ENCODE measurements around the gene PPP1CA. TPM values are rescaled to one million over a fixed set of nuclear protein-coding genes. Genes with fewer than 3 reads are reported as not detected.

Gene PPP1CA
- total RNA-seq, 3 donors from 2014 or later (not counting 1 experiment from before 2014, with no cell fraction given), result 222 to 245 (median 233) TPM

DNA sequence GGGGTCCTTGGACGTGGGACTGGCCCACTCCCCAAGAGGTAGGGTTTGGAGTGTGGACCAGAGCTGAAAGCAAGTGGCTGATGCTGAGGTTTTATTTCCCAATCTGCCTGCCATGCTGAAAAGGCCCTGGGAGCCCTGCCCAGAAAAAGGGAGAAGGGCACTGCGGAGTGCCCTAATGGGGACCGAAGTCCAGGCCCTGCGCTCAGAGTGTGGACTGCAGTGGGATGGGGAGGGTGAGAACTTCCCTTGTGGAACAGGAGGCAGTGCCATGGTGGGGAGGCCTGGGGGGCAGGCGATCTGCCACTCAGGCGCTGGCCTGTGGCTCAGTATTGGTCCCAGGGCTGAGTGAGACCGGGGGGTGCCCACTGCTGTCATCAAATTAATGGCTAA lies 46.6 kb upstream of the PPP1CA start:
- H3K4me1 ChIP-seq (ENCODE audit: control insufficient read depth, insufficient read depth, low read length), result peaks cover 58% of the 10 kb centered on the region
- H3K27me3 Mint-ChIP-seq (ENCODE audit: low read depth in 2 of 2), result peaks cover 0 to 8% of the 10 kb centered on the region in 2 donors
- no peak overlapping the region for H3K27ac ChIP-seq (ENCODE audit: low read length)
- 96% methylated on average over 7 of the region's 7 CpGs for WGBS (ENCODE audit: insufficient coverage)
- no peaks in the 10 kb centered on the region for H3K36me3 Mint-ChIP-seq
- no peaks in the 10 kb centered on the region for H3K9me3 Mint-ChIP-seq
- DNase-seq, result no peak
- H3K36me3 ChIP-seq (ENCODE audit: control insufficient read depth, insufficient read depth, low read length), result no peaks in the 10 kb centered on the region
- intact Hi-C loops (cut with micrococcal nuclease), result no loop called here
- H3K9me3 ChIP-seq (ENCODE audit: control insufficient read depth, insufficient read depth, low read length), result no peaks in the 10 kb centered on the region
- no peak overlapping the region for H3K27ac Mint-ChIP-seq
- TF ChIP-seq, protein P1, sequence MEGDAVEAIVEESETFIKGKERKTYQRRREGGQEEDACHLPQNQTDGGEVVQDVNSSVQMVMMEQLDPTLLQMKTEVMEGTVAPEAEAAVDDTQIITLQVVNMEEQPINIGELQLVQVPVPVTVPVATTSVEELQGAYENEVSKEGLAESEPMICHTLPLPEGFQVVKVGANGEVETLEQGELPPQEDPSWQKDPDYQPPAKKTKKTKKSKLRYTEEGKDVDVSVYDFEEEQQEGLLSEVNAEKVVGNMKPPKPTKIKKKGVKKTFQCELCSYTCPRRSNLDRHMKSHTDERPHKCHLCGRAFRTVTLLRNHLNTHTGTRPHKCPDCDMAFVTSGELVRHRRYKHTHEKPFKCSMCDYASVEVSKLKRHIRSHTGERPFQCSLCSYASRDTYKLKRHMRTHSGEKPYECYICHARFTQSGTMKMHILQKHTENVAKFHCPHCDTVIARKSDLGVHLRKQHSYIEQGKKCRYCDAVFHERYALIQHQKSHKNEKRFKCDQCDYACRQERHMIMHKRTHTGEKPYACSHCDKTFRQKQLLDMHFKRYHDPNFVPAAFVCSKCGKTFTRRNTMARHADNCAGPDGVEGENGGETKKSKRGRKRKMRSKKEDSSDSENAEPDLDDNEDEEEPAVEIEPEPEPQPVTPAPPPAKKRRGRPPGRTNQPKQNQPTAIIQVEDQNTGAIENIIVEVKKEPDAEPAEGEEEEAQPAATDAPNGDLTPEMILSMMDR (IDR thresholded peaks at IDR 0.05), result no peak
- H3K4me1 Mint-ChIP-seq, result peaks cover 19 to 39% of the 10 kb centered on the region in 2 donors
- no peak overlapping the region for H3K4me3 Mint-ChIP-seq
- ATAC-seq, result no peak
- H3K4me3 ChIP-seq (ENCODE audit: low read length), result no peak overlapping the region
- H3K27me3 ChIP-seq (ENCODE audit: control insufficient read depth, insufficient read depth, low read length), result no peaks in the 10 kb centered on the region

DNA sequence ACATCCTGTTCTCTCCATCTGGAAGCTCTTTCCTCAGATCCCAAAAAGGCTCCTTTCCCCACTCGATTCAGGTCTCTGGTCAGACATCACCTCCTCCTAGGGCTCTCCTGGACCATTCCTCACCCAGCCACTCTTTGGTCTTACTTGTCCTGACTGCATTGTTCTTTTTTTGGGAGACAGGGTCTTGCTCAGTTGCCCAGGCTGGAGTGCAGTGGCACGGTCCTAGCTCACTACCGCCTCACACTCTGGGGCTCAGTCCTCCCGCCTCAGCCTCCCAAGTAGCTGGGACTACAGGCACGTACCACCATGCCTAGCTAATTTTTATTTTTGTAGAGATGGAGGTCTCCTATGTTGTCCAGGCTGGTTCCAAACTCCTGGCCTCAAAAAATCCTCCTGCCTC lies 43.9 kb upstream of the PPP1CA start:
- TF ChIP-seq, protein P1 (IDR thresholded peaks at IDR 0.05), result no peak
- H3K27me3 ChIP-seq (ENCODE audit: control insufficient read depth, insufficient read depth, low read length), result no peaks in the 10 kb centered on the region
- H3K36me3 ChIP-seq (ENCODE audit: control insufficient read depth, insufficient read depth, low read length), result no peaks in the 10 kb centered on the region
- H3K4me1 Mint-ChIP-seq, result peaks cover 34 to 54% of the 10 kb centered on the region in 2 donors
- H3K4me3 Mint-ChIP-seq, result peak overlapping the region; percentile 89
- 95% methylated on average over 4 of the region's 5 CpGs for WGBS (ENCODE audit: insufficient coverage)
- no peak for ATAC-seq
- no peaks in the 10 kb centered on the region for H3K9me3 ChIP-seq (ENCODE audit: control insufficient read depth, insufficient read depth, low read length)
- no peaks in the 10 kb centered on the region for H3K9me3 Mint-ChIP-seq
- no peak overlapping the region for H3K4me3 ChIP-seq (ENCODE audit: low read length)
- DNase-seq, result no peak
- H3K36me3 Mint-ChIP-seq, result no peaks in the 10 kb centered on the region
- peak overlapping the region; percentile 71 for H3K27ac ChIP-seq (ENCODE audit: low read length)
- H3K27me3 Mint-ChIP-seq (ENCODE audit: low read depth in 2 of 2), result peaks cover 0 to 2% of the 10 kb centered on the region in 2 donors
- peaks cover 74% of the 10 kb centered on the region for H3K4me1 ChIP-seq (ENCODE audit: control insufficient read depth, insufficient read depth, low read length)
- peak overlapping the region; percentile 87 to 89 for H3K27ac Mint-ChIP-seq
- intact Hi-C loops (cut with micrococcal nuclease), result no loop called here

DNA sequence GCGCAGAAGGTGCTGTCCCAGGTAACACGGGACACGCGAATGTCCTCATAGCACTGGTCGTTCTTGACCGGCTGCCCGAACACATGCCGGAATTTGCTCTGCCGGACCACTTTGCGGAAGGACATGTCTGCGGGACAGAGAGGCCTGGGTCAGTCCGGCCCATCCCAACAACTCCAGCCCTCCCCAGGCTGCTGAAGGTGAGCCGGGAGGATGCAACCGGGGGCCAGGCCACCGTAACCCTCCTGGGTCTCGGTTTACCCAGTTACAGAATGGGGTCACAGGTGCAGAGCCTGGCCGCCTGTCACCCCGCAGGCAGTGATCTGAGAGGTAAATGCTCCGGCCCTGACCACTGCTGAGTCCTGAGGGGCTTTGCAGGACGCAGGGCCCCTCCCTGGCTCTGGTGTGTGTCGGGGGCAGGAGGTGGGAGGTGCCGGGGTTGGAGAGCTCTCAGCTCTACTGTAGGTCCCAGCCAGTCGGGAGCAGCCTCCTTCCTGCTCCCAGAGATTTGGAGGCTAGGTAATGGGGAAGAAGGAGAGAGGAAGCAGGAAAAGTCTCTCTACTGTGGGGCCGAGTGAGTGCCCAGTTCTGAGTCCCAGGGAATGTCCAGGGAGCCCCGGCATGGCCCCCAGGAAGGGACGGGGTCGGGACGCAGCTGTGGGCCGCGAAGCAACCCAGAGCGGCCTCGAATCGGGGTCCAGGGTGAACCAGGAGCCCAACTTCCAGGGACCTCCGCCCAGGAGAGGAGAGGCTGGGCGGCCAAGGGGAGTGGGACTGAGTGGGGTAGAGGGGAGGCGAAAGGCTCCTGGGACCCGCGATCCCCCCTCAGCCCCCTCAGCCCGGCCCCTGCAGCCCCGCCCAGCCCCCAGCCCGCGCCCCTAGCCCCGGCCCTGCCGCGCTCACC lies 41.1 kb upstream of the PPP1CA start:
- peaks cover 57 to 76% of the 10 kb centered on the region in 2 donors for H3K4me1 Mint-ChIP-seq
- peak overlapping the region; percentile 65 for H3K27ac ChIP-seq (ENCODE audit: low read length)
- no peaks in the 10 kb centered on the region for H3K27me3 Mint-ChIP-seq (ENCODE audit: low read depth in 2 of 2)
- peak overlapping the region; percentile 89 to 91 for H3K27ac Mint-ChIP-seq
- DNase-seq (peak in 1 of 2 donors; percentile 39), ATAC-seq (no peak)
- H3K4me1 ChIP-seq (ENCODE audit: control insufficient read depth, insufficient read depth, low read length), result peaks cover 91% of the 10 kb centered on the region
- H3K9me3 ChIP-seq (ENCODE audit: control insufficient read depth, insufficient read depth, low read length), result no peaks in the 10 kb centered on the region
- H3K4me3 ChIP-seq (ENCODE audit: low read length), result no peak overlapping the region
- no peaks in the 10 kb centered on the region for H3K27me3 ChIP-seq (ENCODE audit: control insufficient read depth, insufficient read depth, low read length)
- WGBS (ENCODE audit: insufficient coverage), result 66% methylated on average over 45 of the region's 45 CpGs
- intact Hi-C loops (cut with micrococcal nuclease), result no loop called here
- H3K9me3 Mint-ChIP-seq, result no peaks in the 10 kb centered on the region
- H3K4me3 Mint-ChIP-seq, result peak overlapping the region; percentile 81
- TF ChIP-seq, protein P1 (IDR thresholded peaks at IDR 0.05), result no peak
- H3K36me3 ChIP-seq (ENCODE audit: control insufficient read depth, insufficient read depth, low read length), result no peaks in the 10 kb centered on the region
- H3K36me3 Mint-ChIP-seq, result no peaks in the 10 kb centered on the region
